ENCODE measurements around the gene HPS5. TPM values are rescaled to one million over a fixed set of nuclear protein-coding genes. Genes with fewer than 3 reads are reported as not detected.

HPS5 gene
- total and polyA plus RNA-seq, 2 of the 13 experiments (the other 11 are each of a cell fraction or from before 2014, with no cell fraction given): 6.6 to 25.5 TPM

DNA sequence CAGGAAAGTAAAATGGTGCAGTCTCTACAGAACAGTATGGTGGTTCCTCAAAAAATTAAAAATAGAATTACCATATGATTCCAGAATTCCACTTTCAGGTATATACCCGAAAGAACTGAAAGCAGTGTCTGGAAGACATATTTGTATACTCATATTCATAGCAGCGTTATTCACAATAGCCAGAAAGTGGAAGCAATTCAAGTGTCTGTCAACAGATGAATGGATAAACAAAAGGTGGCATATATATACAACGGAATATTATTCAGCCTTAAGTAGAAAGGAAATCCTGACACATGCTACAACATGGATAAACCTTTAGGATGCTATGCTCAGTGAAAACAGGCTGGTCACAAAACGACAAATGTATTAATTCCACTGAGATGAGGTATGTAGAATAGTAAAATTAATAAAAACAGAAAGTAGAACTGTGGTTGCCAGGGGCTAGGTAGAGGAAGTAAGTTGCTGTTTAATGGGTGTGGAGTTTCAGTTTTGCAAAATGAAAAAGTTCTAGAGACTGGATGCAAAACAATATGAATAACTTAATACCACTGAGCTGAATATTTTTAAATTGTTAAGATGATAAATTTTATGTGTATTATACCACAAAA, 41.4 kb downstream of the HPS5 start:
- H3K4me2 ChIP-seq (ENCODE audit: low read depth, low read length): no peak overlapping the region
- H3K4me1 ChIP-seq (ENCODE audit: insufficient read depth, low read length): no peaks in the 10 kb centered on the region
- H3K9me3 ChIP-seq (ENCODE audit: low read length): no peaks in the 10 kb centered on the region
- no peak for TF ChIP-seq ZSCAN12 (CRISPR knock-in tag; IDR thresholded peaks at IDR 0.05)
- no peaks in the 10 kb centered on the region for H3K79me2 ChIP-seq (ENCODE audit: insufficient read depth, low read length)
- H4K20me1 ChIP-seq (ENCODE audit: insufficient read depth, low read length): no peaks in the 10 kb centered on the region
- H3K27me3 ChIP-seq (ENCODE audit: control insufficient read depth in 1 of 2, insufficient read depth in 2 of 2, low read length in 2 of 2): no peaks in the 10 kb centered on the region
- no peak for DNase-seq (ENCODE audit: low spot score)
- POLR2A ChIA-PET: no interaction called here
- ATAC-seq: no peak
- BruUV-seq (replicated peaks): no TSS peak
- in situ Hi-C loops (cut with HindIII; ENCODE audit: extremely low pct_ligation_motif_present, low pct_unique_long_range_greater_than_20kb): no loop called here
- no peak overlapping the region for H3K27ac ChIP-seq (ENCODE audit: extremely low read length, insufficient read depth, low read length)
- intact Hi-C loops (cut with micrococcal nuclease; ENCODE audit: unreplicated experiment): no loop called here
- no peak overlapping the region for H3K4me3 ChIP-seq (replicated peaks in 1 of 3; ENCODE audit: insufficient read depth in 1 of 3, low read depth in 2 of 3, low read length in 3 of 3)
- WGBS (ENCODE audit: low lambda C conversion rate): 98% methylated on average over 4 of the region's 4 CpGs
- no peak for FAIRE-seq
- peaks cover 12 to 34% of the 10 kb centered on the region in 2 experiments; a peak in 4 of 5 replicates for H3K36me3 ChIP-seq (replicated peaks in 1 of 2; ENCODE audit: control insufficient read depth in 1 of 2, insufficient read depth in 2 of 2, low read length in 2 of 2)
- H2AFZ ChIP-seq (ENCODE audit: low read length): no peak overlapping the region
- no peak overlapping the region for H3K9ac ChIP-seq (ENCODE audit: insufficient read depth, low read depth, low read length)
- CTCF ChIA-PET (ENCODE audit: low intra/inter-chr PET ratio, low total read pairs): no interaction called here

DNA sequence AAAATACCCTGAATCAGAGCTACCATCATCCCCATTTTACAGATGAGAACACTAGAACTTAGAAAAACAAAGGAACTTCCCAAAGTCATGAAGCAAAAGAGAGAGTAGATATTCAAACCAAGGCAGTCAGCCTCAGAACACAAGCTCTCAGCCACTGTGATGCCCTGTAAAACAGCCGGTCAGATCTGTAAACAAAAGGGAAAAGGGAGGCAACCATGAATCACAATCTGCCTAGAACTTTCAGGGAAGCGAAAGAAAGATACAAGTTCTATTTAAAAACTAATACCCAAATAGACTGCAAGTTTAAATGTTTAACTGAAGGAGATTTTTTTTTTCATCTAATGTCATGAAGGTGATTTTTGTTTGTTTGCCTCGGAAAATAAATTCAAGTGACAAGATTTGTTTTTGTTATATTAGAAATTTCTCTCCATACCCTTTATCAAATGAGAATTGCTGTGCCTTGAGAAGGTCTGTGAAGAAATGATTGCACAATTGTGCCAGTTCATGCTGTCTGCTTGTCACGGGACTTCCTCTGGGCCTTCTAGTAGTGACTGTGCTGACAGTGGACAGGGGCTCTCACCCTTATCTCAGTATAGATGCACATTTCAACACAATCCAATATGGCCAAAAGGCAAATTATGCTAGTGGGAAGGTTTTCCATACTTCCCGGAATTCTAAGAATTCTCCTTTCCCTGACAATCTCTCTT, 44.2 kb downstream of the HPS5 start:
- BruUV-seq (replicated peaks): no TSS peak
- Histone ChIP-seq H3K9me3 (ENCODE audit: low read length) (no peaks in the 10 kb centered on the region), H3K27ac (ENCODE audit: extremely low read length, insufficient read depth, low read length) (no peak overlapping the region), H3K4me3 (replicated peaks in 1 of 3; ENCODE audit: insufficient read depth in 1 of 3, low read depth in 2 of 3, low read length in 3 of 3) (no peak overlapping the region), H3K4me1 (ENCODE audit: insufficient read depth, low read length) (no peaks in the 10 kb centered on the region), H3K36me3 (replicated peaks in 1 of 2; ENCODE audit: control insufficient read depth in 1 of 2, insufficient read depth in 2 of 2, low read length in 2 of 2) (peaks cover 10 to 26% of the 10 kb centered on the region in 2 experiments; a peak in 4 of 5 replicates), H3K27me3 (ENCODE audit: control insufficient read depth in 1 of 2, insufficient read depth in 2 of 2, low read length in 2 of 2) (no peaks in the 10 kb centered on the region), H2AFZ (ENCODE audit: low read length) (no peak overlapping the region), H4K20me1 (ENCODE audit: insufficient read depth, low read length) (no peaks in the 10 kb centered on the region), H3K9ac (ENCODE audit: insufficient read depth, low read depth, low read length) (no peak overlapping the region), H3K79me2 (ENCODE audit: insufficient read depth, low read length) (no peaks in the 10 kb centered on the region), H3K4me2 (ENCODE audit: low read depth, low read length) (no peak overlapping the region)
- in situ Hi-C loops (cut with HindIII; ENCODE audit: extremely low pct_ligation_motif_present, low pct_unique_long_range_greater_than_20kb) (no loop called here), intact Hi-C loops (cut with micrococcal nuclease; ENCODE audit: unreplicated experiment) (no loop called here)
- POLR2A ChIA-PET: no interaction called here
- no peak for DNase-seq (ENCODE audit: low spot score)
- CTCF ChIA-PET (ENCODE audit: low intra/inter-chr PET ratio, low total read pairs): no interaction called here
- no peak for FAIRE-seq
- TF ChIP-seq ZNF180 (CRISPR knock-in tag; IDR thresholded peaks at IDR 0.05; ENCODE audit: borderline replicate concordance, low read depth): no peak
- TF ChIP-seq CEBPB (IDR thresholded peaks at IDR 0.05; ENCODE audit: borderline replicate concordance, low read depth, low read length): peak; percentile 57; the same call in 1 of the 2 replicates
- TF ChIP-seq, protein P1, sequence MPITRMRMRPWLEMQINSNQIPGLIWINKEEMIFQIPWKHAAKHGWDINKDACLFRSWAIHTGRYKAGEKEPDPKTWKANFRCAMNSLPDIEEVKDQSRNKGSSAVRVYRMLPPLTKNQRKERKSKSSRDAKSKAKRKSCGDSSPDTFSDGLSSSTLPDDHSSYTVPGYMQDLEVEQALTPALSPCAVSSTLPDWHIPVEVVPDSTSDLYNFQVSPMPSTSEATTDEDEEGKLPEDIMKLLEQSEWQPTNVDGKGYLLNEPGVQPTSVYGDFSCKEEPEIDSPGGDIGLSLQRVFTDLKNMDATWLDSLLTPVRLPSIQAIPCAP (CRISPR knock-in tag; IDR thresholded peaks at IDR 0.05; ENCODE audit: low read depth): no peak
- TF ChIP-seq, protein P2, sequence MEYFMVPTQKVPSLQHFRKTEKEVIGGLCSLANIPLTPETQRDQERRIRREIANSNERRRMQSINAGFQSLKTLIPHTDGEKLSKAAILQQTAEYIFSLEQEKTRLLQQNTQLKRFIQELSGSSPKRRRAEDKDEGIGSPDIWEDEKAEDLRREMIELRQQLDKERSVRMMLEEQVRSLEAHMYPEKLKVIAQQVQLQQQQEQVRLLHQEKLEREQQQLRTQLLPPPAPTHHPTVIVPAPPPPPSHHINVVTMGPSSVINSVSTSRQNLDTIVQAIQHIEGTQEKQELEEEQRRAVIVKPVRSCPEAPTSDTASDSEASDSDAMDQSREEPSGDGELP (IDR thresholded peaks at IDR 0.05; ENCODE audit: borderline replicate concordance, low read depth): no peak
- WGBS (ENCODE audit: low lambda C conversion rate): 97% methylated on average over 5 of the region's 5 CpGs
- ATAC-seq: no peak
